HepG2 (cell line): ENCODE results near the gene DOCK10.

Source experiments
- BRCA1 ChIP-seq: sonication (generic); formaldehyde crosslinking; IDR thresholded peaks from 2 replicates; pipeline ENCODE4 v1.4.0; 2020; ENCODE audit warnings: missing genetic modification reagents
- CTCF ChIP-seq: sonication (generic); formaldehyde crosslinking; IDR thresholded peaks from 2 replicates; pipeline ENCODE4 v1.5.0; 2020; ENCODE audit warnings: mild to moderate bottlenecking, missing genetic modification reagents, moderate library complexity
- KDM5A ChIP-seq: fragments of 200-600 bp; sonication (generic); IDR thresholded peaks from 2 replicates; pipeline ENCODE4 v1.7.0; 2018; ENCODE audit warnings: antibody characterized with exemption, mild to moderate bottlenecking, low read length, borderline replicate concordance
- MYC ChIP-seq: sonication (generic); formaldehyde crosslinking; IDR thresholded peaks from 2 replicates; pipeline ENCODE4 v1.9.0; 2021; ENCODE audit warnings: missing genetic modification reagents, borderline replicate concordance
- MZF1 ChIP-seq: sonication (generic); formaldehyde crosslinking; IDR thresholded peaks from 2 replicates; pipeline ENCODE4 v1.8.1; 2023; ENCODE audit warnings: mild to moderate bottlenecking, missing genetic modification reagents, borderline replicate concordance
- RFX1 ChIP-seq: fragments of 450-650 bp; IDR thresholded peaks from 2 replicates; pipeline ENCODE4 v1.6.1; 2017
- THRA ChIP-seq: sonication (generic); formaldehyde crosslinking; IDR thresholded peaks from 2 replicates; pipeline ENCODE4 v1.4.0; 2020; ENCODE audit warnings: missing genetic modification reagents, borderline replicate concordance
- ZC3H13 ChIP-seq: sonication (generic); formaldehyde crosslinking; IDR thresholded peaks from 2 replicates; pipeline ENCODE4 v1.8.1; 2023; ENCODE audit warnings: mild to moderate bottlenecking, missing genetic modification reagents, moderate library complexity
- TF ChIP-seq, protein P1 (sequence below): sonication (generic); formaldehyde crosslinking; IDR thresholded peaks from 2 replicates; pipeline ENCODE4 v1.9.0; 2021; ENCODE audit warnings: missing genetic modification reagents, borderline replicate concordance

DNA sequence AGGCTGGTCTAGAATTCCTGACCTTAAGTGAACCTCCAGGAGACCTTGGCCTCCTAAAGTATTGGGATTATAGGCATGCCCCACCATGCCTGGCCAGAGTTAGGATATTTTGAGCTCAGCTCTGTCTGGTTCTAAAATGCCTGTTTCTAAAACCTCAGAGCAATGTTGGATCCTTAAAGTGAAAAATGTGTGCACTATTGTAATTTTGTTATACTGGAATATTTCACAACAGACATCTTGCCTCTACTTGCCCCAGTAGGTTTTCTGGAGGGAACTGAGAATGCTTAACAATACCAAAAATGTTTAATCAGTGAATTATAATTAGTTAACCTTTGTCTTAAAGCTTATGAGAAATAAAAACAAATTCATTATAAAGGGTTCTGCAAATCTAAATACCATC is 181.5 kb downstream of the DOCK10 start:
- TF ChIP-seq MZF1 (CRISPR knock-in tag) (no peak), MYC (CRISPR knock-in tag) (no peak), CTCF (CRISPR knock-in tag) (no peak), BRCA1 (CRISPR knock-in tag) (no peak), ZC3H13 (CRISPR knock-in tag) (no peak), KDM5A (no peak), RFX1 (no peak), THRA (no peak)
- TF ChIP-seq, protein P1, sequence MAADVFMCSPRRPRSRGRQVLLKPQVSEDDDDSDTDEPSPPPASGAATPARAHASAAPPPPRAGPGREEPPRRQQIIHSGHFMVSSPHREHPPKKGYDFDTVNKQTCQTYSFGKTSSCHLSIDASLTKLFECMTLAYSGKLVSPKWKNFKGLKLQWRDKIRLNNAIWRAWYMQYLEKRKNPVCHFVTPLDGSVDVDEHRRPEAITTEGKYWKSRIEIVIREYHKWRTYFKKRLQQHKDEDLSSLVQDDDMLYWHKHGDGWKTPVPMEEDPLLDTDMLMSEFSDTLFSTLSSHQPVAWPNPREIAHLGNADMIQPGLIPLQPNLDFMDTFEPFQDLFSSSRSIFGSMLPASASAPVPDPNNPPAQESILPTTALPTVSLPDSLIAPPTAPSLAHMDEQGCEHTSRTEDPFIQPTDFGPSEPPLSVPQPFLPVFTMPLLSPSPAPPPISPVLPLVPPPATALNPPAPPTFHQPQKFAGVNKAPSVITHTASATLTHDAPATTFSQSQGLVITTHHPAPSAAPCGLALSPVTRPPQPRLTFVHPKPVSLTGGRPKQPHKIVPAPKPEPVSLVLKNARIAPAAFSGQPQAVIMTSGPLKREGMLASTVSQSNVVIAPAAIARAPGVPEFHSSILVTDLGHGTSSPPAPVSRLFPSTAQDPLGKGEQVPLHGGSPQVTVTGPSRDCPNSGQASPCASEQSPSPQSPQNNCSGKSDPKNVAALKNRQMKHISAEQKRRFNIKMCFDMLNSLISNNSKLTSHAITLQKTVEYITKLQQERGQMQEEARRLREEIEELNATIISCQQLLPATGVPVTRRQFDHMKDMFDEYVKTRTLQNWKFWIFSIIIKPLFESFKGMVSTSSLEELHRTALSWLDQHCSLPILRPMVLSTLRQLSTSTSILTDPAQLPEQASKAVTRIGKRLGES: no peak
